DOHH2 (cell line): ENCODE results near the gene SLAIN1.

Experiments
- EZH2phosphoT487 ChIP-seq: fragments of 200-600 bp; sonication (generic); IDR thresholded peaks from 2 replicates; pipeline ENCODE4 v1.6.1; 2017; ENCODE audit warnings: borderline replicate concordance, mild to moderate bottlenecking, antibody characterized with exemption, low read length, moderate library complexity, mixed read lengths
- TF ChIP-seq, protein P1 (sequence below): fragments of 200-600 bp; sonication (generic); IDR thresholded peaks from one replicate; pipeline ENCODE4 v1.5.1; 2014; ENCODE audit warnings: antibody characterized with exemption, mild to moderate bottlenecking, low read depth, low read length; ENCODE audit not compliant: poor library complexity, severe bottlenecking

DNA sequence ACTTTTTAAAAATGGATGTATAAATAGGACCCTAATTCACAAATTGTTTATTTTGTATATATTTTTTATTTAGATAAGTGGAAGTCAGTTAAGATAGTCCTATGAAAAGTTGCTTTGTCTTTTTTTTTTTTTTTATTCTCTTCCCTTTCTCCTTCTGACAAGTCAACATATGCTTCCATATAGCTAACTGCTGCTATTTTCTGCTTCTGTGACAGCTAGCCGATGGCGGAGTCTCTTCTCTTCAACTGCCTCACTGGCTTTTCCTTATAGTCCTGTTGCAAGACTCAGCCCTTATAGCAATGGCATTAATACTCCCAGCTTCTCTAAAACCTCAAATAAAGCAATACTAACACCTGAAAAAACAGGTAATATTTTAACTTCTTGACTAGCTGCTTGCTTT lies 45.3 kb downstream of the SLAIN1 start:
- TF ChIP-seq, protein P1, sequence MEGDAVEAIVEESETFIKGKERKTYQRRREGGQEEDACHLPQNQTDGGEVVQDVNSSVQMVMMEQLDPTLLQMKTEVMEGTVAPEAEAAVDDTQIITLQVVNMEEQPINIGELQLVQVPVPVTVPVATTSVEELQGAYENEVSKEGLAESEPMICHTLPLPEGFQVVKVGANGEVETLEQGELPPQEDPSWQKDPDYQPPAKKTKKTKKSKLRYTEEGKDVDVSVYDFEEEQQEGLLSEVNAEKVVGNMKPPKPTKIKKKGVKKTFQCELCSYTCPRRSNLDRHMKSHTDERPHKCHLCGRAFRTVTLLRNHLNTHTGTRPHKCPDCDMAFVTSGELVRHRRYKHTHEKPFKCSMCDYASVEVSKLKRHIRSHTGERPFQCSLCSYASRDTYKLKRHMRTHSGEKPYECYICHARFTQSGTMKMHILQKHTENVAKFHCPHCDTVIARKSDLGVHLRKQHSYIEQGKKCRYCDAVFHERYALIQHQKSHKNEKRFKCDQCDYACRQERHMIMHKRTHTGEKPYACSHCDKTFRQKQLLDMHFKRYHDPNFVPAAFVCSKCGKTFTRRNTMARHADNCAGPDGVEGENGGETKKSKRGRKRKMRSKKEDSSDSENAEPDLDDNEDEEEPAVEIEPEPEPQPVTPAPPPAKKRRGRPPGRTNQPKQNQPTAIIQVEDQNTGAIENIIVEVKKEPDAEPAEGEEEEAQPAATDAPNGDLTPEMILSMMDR: no peak
- no peak for TF ChIP-seq EZH2phosphoT487
